GM20431 (cell line): ENCODE measurements around the gene IL20RA.

Source experiments
- in situ Hi-C: fragments of 300-500 bp; cut with MseI, MboI; formaldehyde crosslinking; loops from one replicate; pipeline ENCODE4 v1.15.0; 2020; ENCODE audit warnings: low sequenced_read_pairs; ENCODE audit not compliant: unreplicated experiment

IL20RA gene

DNA sequence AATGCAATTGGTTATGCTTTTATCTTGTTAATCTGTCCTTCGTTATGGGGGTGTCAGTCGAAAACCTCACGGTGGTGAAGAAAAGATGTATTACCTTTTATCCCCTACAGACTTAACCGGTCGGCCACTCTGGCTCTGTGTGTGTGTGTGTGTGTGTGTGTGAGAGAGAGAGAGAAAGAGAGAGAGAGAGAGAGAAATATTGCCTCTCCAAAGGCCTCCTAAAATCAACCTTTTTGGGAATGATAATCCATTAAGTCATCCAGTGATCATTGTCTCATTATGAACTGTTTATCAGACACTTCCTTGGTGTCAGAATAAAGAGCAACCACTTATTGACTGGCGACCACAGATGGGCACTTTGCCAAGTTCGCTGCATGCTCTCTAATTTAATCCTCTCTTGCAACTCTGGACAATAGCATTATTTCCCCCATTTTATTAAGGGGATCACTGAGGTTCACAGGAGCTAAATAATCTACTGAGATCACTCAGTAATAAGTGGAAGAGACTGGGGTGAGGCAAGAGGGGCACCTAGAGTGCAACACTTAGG is 92.0 kb downstream of the IL20RA start:
- in situ Hi-C loops, result no loop called here

DNA sequence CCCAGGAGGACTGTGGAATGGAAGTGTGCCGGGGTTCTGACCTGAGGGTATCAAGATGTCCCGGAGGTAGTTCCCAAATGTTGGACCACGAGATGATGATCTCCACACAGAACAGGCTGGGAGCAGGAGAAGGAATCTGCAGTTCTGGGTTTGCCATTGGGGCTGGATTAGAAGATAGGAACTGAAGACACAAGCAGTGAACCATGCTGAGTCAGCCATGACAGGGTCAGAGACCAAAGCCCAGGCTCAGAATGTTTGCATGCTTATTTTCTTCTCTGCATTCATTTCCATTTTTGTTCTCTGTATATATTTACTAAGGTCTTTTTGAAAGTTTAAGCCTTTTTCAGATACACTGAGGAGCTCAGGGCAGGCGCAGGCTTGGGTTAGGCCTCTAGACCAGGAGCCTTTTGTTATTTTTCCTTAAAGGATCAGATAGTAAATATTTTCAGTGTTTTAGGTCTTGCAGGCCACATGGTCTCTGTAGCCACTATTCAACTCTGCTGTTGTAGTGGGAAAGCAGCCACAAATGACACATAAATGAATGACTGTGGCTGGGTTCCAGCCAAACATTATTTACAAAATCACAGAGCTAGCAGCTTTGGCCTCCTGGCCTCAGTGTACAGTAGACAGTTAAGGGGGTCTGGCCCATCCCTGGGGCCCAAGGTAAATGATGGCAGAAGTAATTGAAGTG is 94.2 kb downstream of the IL20RA start:
- in situ Hi-C loops, result no loop called here
